Tibial nerve (tissue), 4 donors: ENCODE data around the gene DIP2C. TPM values are rescaled to one million over a fixed set of nuclear protein-coding genes. Genes with fewer than 3 reads are reported as not detected.
"Not testable (repeated sequence)": the region's sequence is repeated elsewhere in the genome, so short reads cannot be mapped to it uniquely, and the experiment has no call there.

ENCODE experiments used
- DNase-seq, 2 donors: peaks; one replicate each; pipeline ENCODE4 v3.0.0-alpha.2; 2019; ENCODE audit warnings: low spot score in 2 of 2
- H3K27ac ChIP-seq, 4 donors: fragments of 200-600 bp; sonication (generic) in 3 of 4; one replicate each; pipeline ENCODE4 v1.5.1; 2017 to 2019; ENCODE audit warnings: mild to moderate bottlenecking in 1 of 4
- H3K27me3 ChIP-seq, 2 donors: fragments of 200-600 bp; sonication (generic) in 1 of 2; one replicate each; pipeline versions ENCODE4 v1.5.1 to v1.6.0; 2017 to 2019
- H3K36me3 ChIP-seq, 3 donors: fragments of 200-600 bp; sonication (generic); one replicate each; pipeline ENCODE4 v1.5.1; 2018 to 2019
- H3K4me1 ChIP-seq, 4 donors: fragments of 200-600 bp; sonication (generic) in 3 of 4; one replicate each; pipeline ENCODE4 v1.5.1; 2017 to 2019
- H3K4me3 ChIP-seq, 4 donors: fragments of 200-600 bp; sonication (generic) in 3 of 4; one replicate each; pipeline ENCODE4 v1.5.1; 2017 to 2019; ENCODE audit warnings: mild to moderate bottlenecking in 1 of 4, moderate library complexity in 1 of 4
- H3K9me3 ChIP-seq, 4 donors: fragments of 200-600 bp; sonication (generic) in 3 of 4; one replicate each; pipeline ENCODE4 v1.5.1; 2017 to 2019
- CTCF ChIP-seq, 5 experiments: fragments of 200-600 bp in 3 of 5; fragments of 450-650 bp in 2 of 5; sonication (generic) in 3 of 5; IDR thresholded peaks; one replicate each; pipeline ENCODE4 v1.5.1; 2016 to 2019; ENCODE audit warnings: antibody characterized with exemption in 5 of 5, mild to moderate bottlenecking in 3 of 5, moderate library complexity in 2 of 5
- EP300 ChIP-seq, 2 donors: sonication (generic); formaldehyde crosslinking; IDR thresholded peaks; one replicate each; pipeline ENCODE4 v1.6.1; 2017; ENCODE audit warnings: antibody characterized with exemption in 2 of 2, mild to moderate bottlenecking in 1 of 2
- POLR2A ChIP-seq, 2 donors: fragments of 450-650 bp; IDR thresholded peaks; one replicate each; pipeline ENCODE4 v1.6.1; 2017; ENCODE audit warnings: antibody characterized with exemption in 2 of 2, mild to moderate bottlenecking in 2 of 2, moderate library complexity in 2 of 2
- WGBS, 2 donors: methylation state at CpG; one replicate each; pipeline ENCODE4 v1.1.5; 2018; 5-methylcytosine and 5-hydroxymethylcytosine counted together
- total RNA-seq, 4 donors: library from RNA; depleted of rRNA; stranded (reverse); fragments of >200 nt; gene quantifications; one replicate each; pipeline ENCODE4 v1.1.0, GENCODE V29; 2016

DIP2C gene
- total RNA-seq, 4 donors from 2014 or later = 31.4 to 46.5 (median 36.0) TPM

DNA sequence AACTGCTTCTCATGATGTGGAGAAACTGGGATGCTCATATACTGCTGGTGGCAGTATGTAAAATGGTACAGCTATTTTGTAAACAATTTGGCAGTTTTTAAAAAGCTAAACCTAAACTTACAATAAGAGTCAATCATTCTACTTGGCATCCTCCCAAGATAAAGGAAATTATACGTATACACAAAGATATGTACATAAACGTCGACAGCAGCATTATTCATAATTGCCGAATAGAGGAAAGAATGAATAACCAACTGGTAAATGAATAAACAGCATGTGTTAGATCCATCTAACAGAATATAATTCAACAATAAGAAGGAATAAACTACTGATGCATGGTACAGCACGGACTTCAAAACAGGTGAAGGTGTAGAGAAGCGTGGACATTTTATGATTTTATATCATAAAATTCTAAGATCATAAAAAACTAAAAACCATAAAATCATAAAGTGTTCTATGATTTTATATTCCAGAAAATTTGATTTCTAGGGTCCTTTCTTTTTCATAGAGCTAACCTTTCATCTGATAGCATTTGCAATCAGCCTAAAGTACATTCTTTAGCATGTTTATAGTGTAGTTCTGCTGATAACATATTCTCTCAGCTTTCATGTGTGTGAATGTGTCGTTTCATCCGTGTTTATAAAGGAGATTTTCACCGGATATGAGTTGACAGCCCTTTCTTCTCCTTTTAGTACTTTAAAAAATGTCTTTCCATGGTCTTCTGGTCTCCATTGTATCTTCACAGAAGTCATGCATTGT is 261.5 kb downstream of the DIP2C start:
- DNase-seq = no peak
- no peak overlapping the region for H3K4me3 ChIP-seq
- WGBS, 2 donors = 64 to 66% methylated on average over 9 of the region's 9 CpGs
- H3K27ac ChIP-seq = no peak overlapping the region
- TF ChIP-seq CTCF (IDR thresholded peaks at IDR 0.05) (no peak), POLR2A (IDR thresholded peaks at IDR 0.05) (no peak), EP300 (IDR thresholded peaks at IDR 0.05) (no peak)
- no peaks in the 10 kb centered on the region for H3K36me3 ChIP-seq
- peaks cover 0 to 3% (median 0%) of the 10 kb centered on the region in 4 donors for H3K9me3 ChIP-seq
- H3K27me3 ChIP-seq = no peaks in the 10 kb centered on the region
- no peaks in the 10 kb centered on the region for H3K4me1 ChIP-seq

DNA sequence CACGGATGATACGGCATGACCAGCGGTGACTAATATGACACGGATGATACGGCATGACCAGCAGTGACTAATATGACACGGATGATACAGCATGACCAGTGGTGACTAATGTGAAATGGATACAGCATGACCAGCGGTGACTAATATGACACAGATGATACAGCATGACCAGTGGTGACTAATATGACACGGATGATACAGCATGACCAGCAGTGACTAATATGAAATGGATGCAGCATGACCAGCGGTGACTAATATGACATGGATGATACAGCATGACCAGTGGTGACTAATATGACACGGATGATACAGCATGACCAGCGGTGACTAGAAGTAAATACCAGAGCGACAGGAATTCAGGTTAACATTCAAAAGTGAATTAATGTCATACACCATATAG is 264.1 kb downstream of the DIP2C start:
- DNase-seq = not testable (repeated sequence)

DNA sequence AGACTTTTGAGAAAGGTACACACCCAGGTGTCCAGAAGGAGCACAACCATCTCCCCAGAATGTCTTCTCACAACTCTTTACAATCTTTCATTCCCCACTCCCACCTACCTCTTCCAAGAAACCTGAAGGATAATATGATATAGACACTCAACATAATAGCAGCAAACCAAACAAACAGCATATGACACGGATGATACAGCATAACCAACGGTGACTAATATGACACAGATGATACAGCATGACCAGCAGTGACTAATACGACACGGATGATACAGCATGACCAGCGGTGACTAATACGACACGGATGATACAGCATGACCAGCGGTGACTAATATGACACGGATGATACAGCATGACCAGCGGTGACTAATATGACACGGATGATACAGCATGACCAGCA is 264.7 kb downstream of the DIP2C start:
- not testable (repeated sequence) for H3K9me3 ChIP-seq, H3K27ac ChIP-seq, H3K27me3 ChIP-seq, DNase-seq, H3K4me3 ChIP-seq
- 78 to 94% methylated on average over 9 to 10 of the region's 11 CpGs for WGBS, 2 donors
- Histone ChIP-seq H3K4me1 (peaks cover 0 to 15% (median 0%) of the 10 kb centered on the region in 4 donors), H3K36me3 (peaks cover 0 to 25% (median 6%) of the 10 kb centered on the region in 3 donors)

More for the DNA sequence above, 264.1 kb downstream of the DIP2C start:
- Histone ChIP-seq H3K36me3 (peaks cover 0 to 19% (median 6%) of the 10 kb centered on the region in 3 donors), H3K4me1 (peaks cover 0 to 14% (median 0%) of the 10 kb centered on the region in 4 donors)
- not testable (repeated sequence) for H3K27ac ChIP-seq, H3K9me3 ChIP-seq, H3K4me3 ChIP-seq, H3K27me3 ChIP-seq
- 96 to 97% methylated on average over 12 of the region's 12 CpGs for WGBS, 2 donors

- peaks cover 0 to 15% (median 0%) of the 10 kb centered on the region in 4 donors for H3K4me1 ChIP-seq
- H3K27ac ChIP-seq = no peak overlapping the region
- no peaks in the 10 kb centered on the region for H3K27me3 ChIP-seq
- TF ChIP-seq POLR2A (IDR thresholded peaks at IDR 0.05) = no peak
- no peak for TF ChIP-seq CTCF (IDR thresholded peaks at IDR 0.05)
- TF ChIP-seq EP300 (IDR thresholded peaks at IDR 0.05) = no peak
- H3K9me3 ChIP-seq = no peaks in the 10 kb centered on the region
- H3K36me3 ChIP-seq = peaks cover 0 to 38% (median 6%) of the 10 kb centered on the region in 3 donors
- no peak overlapping the region for H3K4me3 ChIP-seq
- 88 to 93% methylated on average over 7 of the region's 7 CpGs for WGBS, 2 donors
- no peak for DNase-seq
These were observed 266.3 kb downstream of the DIP2C start for GRCh38 chr10:423178-423577.

- 75 to 82% methylated on average over 14 of the region's 14 CpGs for WGBS, 2 donors
- Histone ChIP-seq H3K27ac (no peak overlapping the region), H3K27me3 (no peaks in the 10 kb centered on the region), H3K9me3 (no peaks in the 10 kb centered on the region), H3K36me3 (peaks cover 0 to 39% (median 6%) of the 10 kb centered on the region in 3 donors), H3K4me1 (peaks cover 0 to 15% (median 0%) of the 10 kb centered on the region in 4 donors), H3K4me3 (no peak overlapping the region)
- TF ChIP-seq EP300 (IDR thresholded peaks at IDR 0.05) = no peak
- TF ChIP-seq POLR2A (IDR thresholded peaks at IDR 0.05) = no peak
- TF ChIP-seq CTCF (IDR thresholded peaks at IDR 0.05) = no peak
- no peak for DNase-seq
These were observed 266.8 kb downstream of the DIP2C start for GRCh38 chr10:422675-423074.

DNA sequence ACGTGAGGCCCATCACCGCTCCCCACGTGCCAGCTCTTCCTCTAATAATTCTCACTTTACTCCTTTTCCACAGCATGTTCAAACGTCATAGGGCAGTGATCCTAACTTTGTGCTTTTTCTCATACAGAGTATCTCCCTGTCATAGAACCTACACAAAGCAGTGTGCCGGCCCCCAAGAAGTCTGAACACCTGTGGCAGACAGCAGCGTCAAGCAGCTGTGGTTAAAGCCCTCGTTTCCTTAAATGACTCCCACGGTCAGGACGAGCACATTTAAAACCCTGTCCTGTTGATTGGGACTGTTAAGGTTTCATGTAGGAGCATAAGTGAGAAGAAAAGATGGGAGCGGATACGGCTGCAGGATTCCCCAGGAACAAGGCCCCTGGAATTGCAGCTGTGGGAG is 267.2 kb downstream of the DIP2C start:
- peaks cover 0 to 15% (median 0%) of the 10 kb centered on the region in 4 donors for H3K4me1 ChIP-seq
- peaks cover 0 to 39% (median 6%) of the 10 kb centered on the region in 3 donors for H3K36me3 ChIP-seq
- H3K9me3 ChIP-seq = no peaks in the 10 kb centered on the region
- no peak for DNase-seq
- TF ChIP-seq POLR2A (IDR thresholded peaks at IDR 0.05) (no peak), CTCF (IDR thresholded peaks at IDR 0.05) (no peak), EP300 (IDR thresholded peaks at IDR 0.05) (no peak)
- H3K4me3 ChIP-seq = no peak overlapping the region
- no peak overlapping the region for H3K27ac ChIP-seq
- WGBS, 2 donors = 82 to 83% methylated on average over 11 of the region's 11 CpGs
- no peaks in the 10 kb centered on the region for H3K27me3 ChIP-seq
